Activated CD8-positive, alpha-beta memory T cell treated with anti-CD3 and anti-CD28 coated beads for 24 hours (primary cell): ENCODE measurements around the gene BRD4.

Experiments used
- DNase-seq: peaks from one replicate; pipeline ENCODE4 v3.0.0-alpha.2; 2020

Gene BRD4

DNA sequence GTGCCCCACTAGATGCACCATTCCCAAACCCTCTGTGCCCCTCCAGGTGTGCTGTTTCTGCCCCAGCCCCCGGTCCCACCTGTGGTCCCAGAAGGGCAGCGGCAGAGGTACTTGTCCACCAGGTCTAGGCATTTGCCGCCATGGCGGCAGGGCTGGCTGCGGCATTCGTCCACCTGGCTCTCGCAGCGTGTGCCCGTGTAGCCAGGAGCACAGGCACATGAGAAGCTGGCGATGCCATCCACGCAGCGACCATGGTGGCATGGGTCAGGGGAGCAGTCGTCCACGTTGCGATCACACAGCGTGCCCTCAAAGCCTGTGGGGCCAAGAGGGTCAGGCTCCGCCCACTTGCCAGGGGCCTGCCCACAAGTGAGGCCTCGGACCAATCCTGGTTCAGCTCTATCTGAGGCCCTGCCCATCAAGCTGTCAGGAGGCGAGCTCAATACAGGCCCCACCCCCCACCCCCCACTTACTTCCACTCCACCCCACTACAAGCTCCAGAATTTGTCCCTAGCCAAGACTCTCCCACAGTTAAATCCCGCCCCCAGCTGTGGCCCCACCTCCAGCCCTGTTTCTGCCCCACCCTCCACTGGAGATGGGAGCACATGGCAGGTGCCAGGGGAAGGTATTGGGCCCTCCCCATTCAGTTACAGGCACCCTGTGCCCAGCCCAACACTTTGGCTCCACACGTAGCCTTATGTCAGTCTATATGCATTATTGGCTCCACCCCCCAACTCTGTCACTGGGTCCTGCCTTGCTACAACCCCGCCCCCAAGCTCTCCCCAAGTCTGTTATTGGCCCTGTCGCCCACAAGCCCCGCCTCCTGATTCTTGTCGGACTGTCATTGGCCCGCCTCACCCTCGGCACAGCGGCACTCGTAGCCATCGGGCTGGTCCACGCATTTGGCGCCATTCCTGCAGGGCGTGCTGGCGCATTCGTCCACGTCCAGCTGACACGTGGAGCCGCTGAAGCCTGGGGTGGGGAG lies 145.0 kb downstream of the BRD4 start:
- no peak for DNase-seq
